ENCODE measurements around the gene NTN1. TPM values are rescaled to one million over a fixed set of nuclear protein-coding genes. Genes with fewer than 3 reads are reported as not detected.

Gene NTN1
- total RNA-seq, 1 experiment from 2014 or later, result 1.2 TPM

DNA sequence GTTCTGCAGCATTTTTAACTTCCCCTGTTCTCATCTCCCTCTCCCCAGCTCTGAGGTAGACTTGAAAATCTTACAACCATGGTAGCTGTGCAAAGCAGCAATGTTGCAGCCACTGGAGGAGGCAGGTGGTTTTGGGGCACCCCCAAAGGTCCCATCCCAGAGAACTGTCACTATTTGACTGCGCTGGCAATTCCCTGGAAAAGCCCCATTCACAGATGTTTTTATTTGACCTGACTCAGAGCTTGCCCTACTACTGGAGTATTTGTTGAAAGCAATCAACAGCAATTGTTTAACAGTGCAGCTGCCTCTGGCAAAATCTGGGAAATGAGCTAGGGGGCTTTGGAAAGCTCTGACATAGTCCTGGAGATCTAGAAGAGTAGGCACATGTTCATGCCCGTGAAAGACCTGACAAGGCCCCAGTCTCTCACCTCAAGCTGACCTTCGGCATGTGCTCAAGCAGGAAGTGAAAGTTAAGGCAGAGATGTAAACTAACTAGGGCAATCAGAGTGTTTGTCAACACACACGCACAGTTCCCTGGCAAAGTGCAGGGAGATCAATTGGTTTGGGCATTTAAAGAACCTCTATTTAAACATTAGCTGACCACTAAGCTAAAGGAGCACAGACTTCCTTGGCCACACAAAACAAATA, 36.1 kb upstream of the NTN1 start:
- no peak overlapping the region for H3K4me3 Mint-ChIP-seq
- H3K56ac ChIP-seq (ENCODE audit: insufficient read length, low read depth, low read length), result no peak overlapping the region
- H4K20me1 ChIP-seq (ENCODE audit: control insufficient read depth, insufficient read depth, insufficient read length), result no peaks in the 10 kb centered on the region
- H3K9me3 Mint-ChIP-seq, result peaks cover 9 to 16% of the 10 kb centered on the region in 2 experiments; a peak in 4 of 5 replicates
- H3K79me2 ChIP-seq (ENCODE audit: insufficient read depth, low read length), result no peaks in the 10 kb centered on the region
- H4K8ac ChIP-seq (replicated peaks; ENCODE audit: insufficient read length, low read depth, low read length), result no peak overlapping the region
- no peaks in the 10 kb centered on the region for H3K79me1 ChIP-seq (ENCODE audit: insufficient read depth, low read depth, low read length, poor library complexity, severe bottlenecking)
- H2BK5ac ChIP-seq (ENCODE audit: insufficient read length, low read length), result no peak overlapping the region
- H3K27me3 ChIP-seq (ENCODE audit: insufficient read depth, low read length), result no peaks in the 10 kb centered on the region
- no peaks in the 10 kb centered on the region for H3K23me2 ChIP-seq (ENCODE audit: insufficient read length, low read depth, low read length, poor library complexity, severe bottlenecking)
- H3K18ac ChIP-seq (ENCODE audit: insufficient read length, low read depth, low read length), result no peak overlapping the region
- no peak overlapping the region for H4K5ac ChIP-seq (ENCODE audit: insufficient read length, low read depth, low read length)
- DNase-seq, result no peak
- no peak overlapping the region for H3K14ac ChIP-seq (ENCODE audit: insufficient read depth, low read length)
- H4K91ac ChIP-seq (ENCODE audit: insufficient read length, low read depth, low read length), result no peak overlapping the region
- H2BK120ac ChIP-seq (ENCODE audit: low read depth, low read length, poor library complexity, severe bottlenecking), result no peak overlapping the region
- no peak overlapping the region for H2BK20ac ChIP-seq (ENCODE audit: low read depth, low read length, poor library complexity, severe bottlenecking)
- no peak overlapping the region for H3K23ac ChIP-seq (ENCODE audit: insufficient read length, low read depth, low read length)
- no peaks in the 10 kb centered on the region for H3K4me1 Mint-ChIP-seq
- no peak overlapping the region for H2AFZ ChIP-seq (ENCODE audit: low read length)
- no CpG with 5 or more reads among the region's 4 CpGs for WGBS (ENCODE audit: extremely low coverage, insufficient read length, low lambda C conversion rate)
- no peaks in the 10 kb centered on the region; the same call in 1 of the 2 replicates for H3K27me3 Mint-ChIP-seq (ENCODE audit: low read depth)
- no peak overlapping the region for H3K27ac Mint-ChIP-seq
- H3K4me2 ChIP-seq (ENCODE audit: insufficient read depth, insufficient read length, low read length), result no peak overlapping the region
- no peak overlapping the region for H3T11ph ChIP-seq (ENCODE audit: low read length)
- no peaks in the 10 kb centered on the region for H3K9me3 ChIP-seq (ENCODE audit: control insufficient read depth, low read depth, low read length)
- H3K27ac ChIP-seq (ENCODE audit: insufficient read length, low read depth, low read length), result no peak overlapping the region
- H3K9ac ChIP-seq (ENCODE audit: extremely low read depth, insufficient read length, low read length), result no peak overlapping the region
- H2AK5ac ChIP-seq (ENCODE audit: insufficient read length, low read length), result no peak overlapping the region
- H2BK12ac ChIP-seq (ENCODE audit: insufficient read length, low read depth, low read length), result no peak overlapping the region
- H3K4me1 ChIP-seq (ENCODE audit: insufficient read depth, low read length), result no peaks in the 10 kb centered on the region
- H3K36me3 Mint-ChIP-seq (ENCODE audit: insufficient read depth in 1 of 3, low read depth in 3 of 3), result no peaks in the 10 kb centered on the region
- no peak overlapping the region for H3K4ac ChIP-seq (ENCODE audit: low read depth, low read length)
- TF ChIP-seq, protein P1, sequence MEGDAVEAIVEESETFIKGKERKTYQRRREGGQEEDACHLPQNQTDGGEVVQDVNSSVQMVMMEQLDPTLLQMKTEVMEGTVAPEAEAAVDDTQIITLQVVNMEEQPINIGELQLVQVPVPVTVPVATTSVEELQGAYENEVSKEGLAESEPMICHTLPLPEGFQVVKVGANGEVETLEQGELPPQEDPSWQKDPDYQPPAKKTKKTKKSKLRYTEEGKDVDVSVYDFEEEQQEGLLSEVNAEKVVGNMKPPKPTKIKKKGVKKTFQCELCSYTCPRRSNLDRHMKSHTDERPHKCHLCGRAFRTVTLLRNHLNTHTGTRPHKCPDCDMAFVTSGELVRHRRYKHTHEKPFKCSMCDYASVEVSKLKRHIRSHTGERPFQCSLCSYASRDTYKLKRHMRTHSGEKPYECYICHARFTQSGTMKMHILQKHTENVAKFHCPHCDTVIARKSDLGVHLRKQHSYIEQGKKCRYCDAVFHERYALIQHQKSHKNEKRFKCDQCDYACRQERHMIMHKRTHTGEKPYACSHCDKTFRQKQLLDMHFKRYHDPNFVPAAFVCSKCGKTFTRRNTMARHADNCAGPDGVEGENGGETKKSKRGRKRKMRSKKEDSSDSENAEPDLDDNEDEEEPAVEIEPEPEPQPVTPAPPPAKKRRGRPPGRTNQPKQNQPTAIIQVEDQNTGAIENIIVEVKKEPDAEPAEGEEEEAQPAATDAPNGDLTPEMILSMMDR (conservative IDR thresholded peaks at IDR 0.05), result no peak
- no peak overlapping the region for H2BK15ac ChIP-seq (ENCODE audit: low read depth, low read length)
